ENCODE data around the gene SNRNP40. TPM values are rescaled to one million over a fixed set of nuclear protein-coding genes. Genes with fewer than 3 reads are reported as not detected.

SNRNP40 gene
- total RNA-seq, 1 experiment from 2014 or later = 257 TPM

- no peak for DNase-seq (ENCODE audit: low spot score)
Observed at GRCh38 chr1:31232689-31233088, 63.9 kb downstream of the SNRNP40 start.

GRCh38 chr1:31231802-31232201 is 64.8 kb downstream of the SNRNP40 start:
- DNase-seq (ENCODE audit: low spot score) = no peak

GRCh38 chr1:31230378-31230777 is 66.2 kb downstream of the SNRNP40 start:
- DNase-seq (ENCODE audit: low spot score) = no peak

GRCh38 chr1:31228986-31229385 is 67.6 kb downstream of the SNRNP40 start:
- no peak for DNase-seq (ENCODE audit: low spot score)

GRCh38 chr1:31227891-31228568 is 68.6 kb downstream of the SNRNP40 start:
- no peak for DNase-seq (ENCODE audit: low spot score)

- DNase-seq (ENCODE audit: low spot score) = no peak
Observed at GRCh38 chr1:31224068-31224467, 72.5 kb downstream of the SNRNP40 start.

- DNase-seq (ENCODE audit: low spot score) = no peak
Observed at GRCh38 chr1:31222176-31222575, 74.4 kb downstream of the SNRNP40 start.

GRCh38 chr1:31221072-31221471 is 75.5 kb downstream of the SNRNP40 start:
- DNase-seq (ENCODE audit: low spot score) = no peak

GRCh38 chr1:31219489-31219888 is 77.1 kb downstream of the SNRNP40 start:
- DNase-seq (ENCODE audit: low spot score) = no peak

- DNase-seq (ENCODE audit: low spot score) = no peak
Observed at GRCh38 chr1:31218705-31219104, 77.9 kb downstream of the SNRNP40 start.

- peak; percentile 51 for DNase-seq (ENCODE audit: low spot score)
Observed at GRCh38 chr1:31216016-31216415, 80.6 kb downstream of the SNRNP40 start.

- DNase-seq (ENCODE audit: low spot score) = no peak
Observed at GRCh38 chr1:31215065-31215570, 81.5 kb downstream of the SNRNP40 start.

- DNase-seq (ENCODE audit: low spot score) = no peak
Observed at GRCh38 chr1:31214316-31215064, 82.1 kb downstream of the SNRNP40 start.

Other genes starting within 250 kb of the SNRNP40 start
- gene PUM1, start 231.1 kb downstream of the SNRNP40 start, total RNA-seq (2014; rRNA removed; shearing (Covaris generic)) = 59.0 and 66.6 TPM in 2 replicates
- not detected in 2 replicates for gene NKAIN1, start 56.9 kb downstream of the SNRNP40 start, total RNA-seq (2014; rRNA removed; shearing (Covaris generic))
- gene ZCCHC17, start 244 bp upstream of the SNRNP40 start, total RNA-seq (2014; rRNA removed; shearing (Covaris generic)) = 15.9 and 17.7 TPM in 2 replicates
- not detected in 2 replicates for gene FABP3, start 76.3 kb upstream of the SNRNP40 start, total RNA-seq (2014; rRNA removed; shearing (Covaris generic))
- gene SERINC2, start 116.4 kb upstream of the SNRNP40 start, total RNA-seq (2014; rRNA removed; shearing (Covaris generic)) = 75.9 and 80.4 TPM in 2 replicates